Epithelial cell of alveolus of lung (primary cell): ENCODE measurements around the gene LRRC28. TPM values are rescaled to one million over a fixed set of nuclear protein-coding genes. Genes with fewer than 3 reads are reported as not detected.

Source experiments
- total RNA-seq: library from RNA; depleted of rRNA; stranded (reverse); fragments of >200 nt; gene quantifications from 2 replicates; pipeline ENCODE4 v1.2.1, GENCODE V29; 2015

The LRRC28 gene
- total RNA-seq, result 25.2 and 35.9 TPM in 2 replicates

DNA sequence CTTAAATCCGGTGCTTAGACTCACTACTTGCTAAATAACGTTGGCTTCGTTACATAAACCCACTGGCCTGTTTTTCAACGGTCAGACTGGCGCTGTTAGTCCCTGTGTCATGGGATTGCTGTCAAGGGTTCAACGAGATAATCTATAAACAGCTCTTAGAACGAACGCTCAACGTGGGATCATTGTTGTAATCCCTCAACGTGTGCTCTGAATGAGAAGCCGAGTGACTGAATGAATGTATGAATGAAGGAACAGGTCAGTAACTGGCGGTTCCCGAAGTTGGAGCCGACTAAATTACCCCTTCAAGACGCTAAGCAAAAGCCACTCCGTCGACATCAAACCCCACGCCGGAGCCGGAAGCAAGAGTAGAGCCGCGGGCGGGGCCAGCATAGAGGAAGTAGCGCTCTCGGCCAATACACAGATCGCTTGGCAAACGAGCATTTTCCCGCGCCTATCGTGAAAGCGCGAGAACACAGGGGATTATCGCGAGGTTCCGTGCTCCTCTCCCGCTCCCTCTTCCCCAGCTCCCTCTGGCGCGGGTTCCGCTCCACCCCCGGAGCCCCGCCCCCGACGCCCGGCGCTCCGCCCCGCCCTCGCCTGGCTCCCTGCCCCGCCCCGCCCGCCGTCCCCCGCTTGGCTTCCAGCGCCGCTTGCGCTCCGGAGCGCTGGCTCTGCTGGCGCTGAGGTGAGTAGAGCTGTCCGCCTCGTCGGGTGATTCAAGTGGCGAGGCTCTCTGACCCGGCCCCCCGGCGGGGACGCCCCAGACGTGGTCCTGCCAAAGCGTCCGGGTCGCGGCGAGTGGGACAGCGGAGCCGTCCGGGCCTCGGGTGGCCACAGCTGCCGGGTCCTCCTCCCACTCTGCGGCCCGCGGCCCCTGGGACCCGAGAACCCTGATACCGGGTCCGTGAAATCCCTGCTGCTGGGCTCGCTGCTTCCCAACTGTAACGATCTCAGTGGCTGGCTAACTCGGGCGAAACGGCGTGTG lies at the start of gene LRRC28:
LRRC28 (plus strand) TSS at position 625 of the 985 bp plus-strand sequence. CDS start 4,477 bp downstream, outside the sequence.

DNA sequence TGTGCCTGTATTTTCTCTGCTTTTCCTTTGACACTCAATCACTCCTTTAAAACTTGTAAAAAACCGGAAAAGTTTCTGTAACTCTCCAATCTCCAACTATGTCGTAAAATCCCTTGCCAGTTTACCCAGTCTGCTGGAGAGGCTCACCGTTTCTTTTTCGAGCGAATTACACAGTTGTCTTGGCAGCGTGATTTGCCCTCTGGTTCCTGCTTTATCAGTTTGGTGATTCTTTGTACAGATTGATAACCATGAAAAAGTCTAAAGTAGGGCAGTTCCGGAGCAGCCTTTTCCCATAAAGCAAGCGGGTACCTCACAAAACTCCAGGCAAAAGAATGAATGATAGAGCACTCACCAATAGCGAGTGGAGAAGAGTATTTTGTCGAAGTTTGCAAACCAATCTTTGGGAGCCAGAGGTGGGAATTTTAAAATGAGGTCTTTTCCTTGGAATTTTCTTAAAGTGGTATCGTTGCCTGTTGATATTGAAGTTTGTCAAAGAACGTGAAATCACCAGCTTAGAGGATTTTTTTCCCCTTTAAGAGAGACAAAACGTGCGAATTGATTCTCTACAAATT lies 1.9 kb upstream of the LRRC28 start, which contains the start of gene TTC23:
TTC23 (minus strand) TSS at position 312 of the 572 bp plus-strand sequence. CDS start 20,869 bp downstream, outside the sequence.

Other genes with a start within 250 kb of the LRRC28 start
- gene PGPEP1L, start 243.7 kb upstream of the LRRC28 start, total RNA-seq, result not detected in 2 replicates
- 0.65 and 1.6 TPM in 2 replicates for gene SYNM, start 146.4 kb upstream of the LRRC28 start, total RNA-seq
- 18.0 and 20.7 TPM in 2 replicates for gene TTC23, start 1.9 kb upstream of the LRRC28 start, total RNA-seq